Keratinocyte (primary cell): ENCODE results near the gene PPM1M.

Experiments
- CTCF ChIP-seq, 3 experiments: IDR thresholded peaks in 1 of 3; conservative IDR thresholded peaks in 1 of 3; optimal IDR thresholded peaks in 1 of 3; 2 replicates in 2 of 3; 3 replicates in 1 of 3; pipeline versions ENCODE3 to v1.5.1; 2011; ENCODE audit warnings: low read length in 3 of 3, mild to moderate bottlenecking in 3 of 3, moderate library complexity in 2 of 3, control low read depth in 1 of 3, inconsistent platforms in 1 of 3; ENCODE audit not compliant: insufficient read depth in 2 of 3; ENCODE audit errors: extremely low read depth in 1 of 3
- EZH2 ChIP-seq: IDR thresholded peaks from one replicate; pipeline ENCODE4 v1.6.1; 2012; ENCODE audit warnings: inconsistent platforms, mild to moderate bottlenecking, low read length, moderate library complexity

- TF ChIP-seq EZH2: no peak
- no peak for TF ChIP-seq CTCF (optimal IDR thresholded peaks at IDR 0.05 in 1 of 3, IDR thresholded peaks at IDR 0.05 in 1 of 3, conservative IDR thresholded peaks at IDR 0.05 in 1 of 3; ENCODE audit: extremely low read depth in 1 of 3, insufficient read depth in 2 of 3, low read length in 3 of 3)
These were observed 14.6 kb upstream of the PPM1M start for GRCh38 chr3:52230889-52231499.
